NCI-H146 treated with DMSO at 0.1 percent for 48 hours (cell line): Measurements from ENCODE around the gene PCID2.
A peak's percentile ranks its signal among the peaks of the same experiment; 100 is the strongest.
"Not testable (repeated sequence)": the region's sequence is repeated elsewhere in the genome, so short reads cannot be mapped to it uniquely, and the experiment has no call there.

Experiments used
- DNase-seq: peaks from one replicate; lab custom pipeline; 2025; ENCODE audit not compliant: unreplicated experiment; lab: John Stamatoyannopoulos, UW

Gene PCID2

GRCh38 chr13:113167155-113167554 lies 41.3 kb downstream of the PCID2 start:
- no peak for DNase-seq

GRCh38 chr13:113166681-113167080 lies 41.8 kb downstream of the PCID2 start:
- DNase-seq, result no peak

GRCh38 chr13:113166266-113166665 lies 42.2 kb downstream of the PCID2 start:
- DNase-seq, result no peak

- DNase-seq, result no peak
Measured at GRCh38 chr13:113164492-113164891, 44.0 kb downstream of the PCID2 start.

GRCh38 chr13:113162783-113163685 lies 45.4 kb downstream of the PCID2 start:
- no peak for DNase-seq

GRCh38 chr13:113161975-113162374 lies 46.5 kb downstream of the PCID2 start:
- not testable (repeated sequence) for DNase-seq

- no peak for DNase-seq
Measured at GRCh38 chr13:113161433-113161832, 47.0 kb downstream of the PCID2 start.

- no peak for DNase-seq
Measured at GRCh38 chr13:113160983-113161382, 47.5 kb downstream of the PCID2 start.

GRCh38 chr13:113159701-113160100 lies 48.8 kb downstream of the PCID2 start:
- no peak for DNase-seq

GRCh38 chr13:113158946-113159345 lies 49.5 kb downstream of the PCID2 start:
- no peak for DNase-seq

- no peak for DNase-seq
Measured at GRCh38 chr13:113157929-113158747, 50.3 kb downstream of the PCID2 start, which contains the start of gene PROZ. PROZ (plus strand) TSS chr13:113158648; CDS start chr13:113158661, 13 bp downstream.

- DNase-seq, result no peak
Measured at GRCh38 chr13:113157206-113157928, 51.1 kb downstream of the PCID2 start.

GRCh38 chr13:113155982-113156655 lies 52.4 kb downstream of the PCID2 start:
- no peak for DNase-seq

- DNase-seq, result no peak
Measured at GRCh38 chr13:113155201-113155600, 53.3 kb downstream of the PCID2 start.

- DNase-seq, result peak; percentile 46
Measured at GRCh38 chr13:113153810-113154748, 54.4 kb downstream of the PCID2 start.

- DNase-seq, result no peak
Measured at GRCh38 chr13:113152984-113153809, 55.3 kb downstream of the PCID2 start.

- peak; percentile 13 for DNase-seq
Measured at GRCh38 chr13:113152691-113152983, 55.8 kb downstream of the PCID2 start.

- DNase-seq, result no peak
Measured at GRCh38 chr13:113151745-113152690, 56.5 kb downstream of the PCID2 start.
